HG03060 (cell line): ENCODE results near the gene KIAA0930.
A peak's percentile ranks its signal among the peaks of the same experiment; 100 is the strongest.
"Not testable (repeated sequence)": the region's sequence is repeated elsewhere in the genome, so short reads cannot be mapped to it uniquely, and the experiment has no call there.

ENCODE experiments used
- ATAC-seq: cut with Tn5 transposase; IDR thresholded peaks from one replicate; pipeline ENCODE4 v1.9.1; 2021; ENCODE audit warnings: low read depth, moderate number of reproducible peaks; ENCODE audit not compliant: unreplicated experiment

Gene KIAA0930

GRCh38 chr22:45263463-45264269 lies 23.0 kb upstream of the KIAA0930 start:
- peak; percentile 41 for ATAC-seq

- ATAC-seq: no peak
Measured at GRCh38 chr22:45262931-45263462, 22.3 kb upstream of the KIAA0930 start.

GRCh38 chr22:45262195-45262930 lies 21.7 kb upstream of the KIAA0930 start:
- no peak for ATAC-seq

- ATAC-seq: no peak
Measured at GRCh38 chr22:45261407-45262088, 20.9 kb upstream of the KIAA0930 start.

GRCh38 chr22:45260395-45260759 lies 19.7 kb upstream of the KIAA0930 start:
- not testable (repeated sequence) for ATAC-seq

- no peak for ATAC-seq
Measured at GRCh38 chr22:45259754-45260394, 19.2 kb upstream of the KIAA0930 start.

GRCh38 chr22:45257941-45258340 lies 17.2 kb upstream of the KIAA0930 start:
- not testable (repeated sequence) for ATAC-seq

GRCh38 chr22:45254789-45255278 lies 14.1 kb upstream of the KIAA0930 start:
- ATAC-seq: peak; percentile 63

- ATAC-seq: no peak
Measured at GRCh38 chr22:45254388-45254787, 13.7 kb upstream of the KIAA0930 start.

- ATAC-seq: no peak
Measured at GRCh38 chr22:45253039-45253641, 12.4 kb upstream of the KIAA0930 start.

- no peak for ATAC-seq
Measured at GRCh38 chr22:45251825-45252224, 11.1 kb upstream of the KIAA0930 start.

GRCh38 chr22:45248832-45249561 lies 8.3 kb upstream of the KIAA0930 start:
- peak; percentile 61 for ATAC-seq

- no peak for ATAC-seq
Measured at GRCh38 chr22:45246060-45246985, 5.6 kb upstream of the KIAA0930 start.

GRCh38 chr22:45244916-45245315 lies 4.2 kb upstream of the KIAA0930 start:
- ATAC-seq: no peak

GRCh38 chr22:45242778-45243191 lies 2.1 kb upstream of the KIAA0930 start:
- no peak for ATAC-seq

- no peak for ATAC-seq
Measured at GRCh38 chr22:45240104-45240809, 437 bp downstream of the KIAA0930 start.

- ATAC-seq: no peak
Measured at GRCh38 chr22:45239681-45240051, 1.0 kb downstream of the KIAA0930 start.
